Ectodermal cell (in vitro differentiated cells): ENCODE data around the gene NGB.

Experiments
- H3K27ac ChIP-seq: 2 replicates; pipeline ENCODE4 v1.7.0; 2013; ENCODE audit warnings: mild to moderate bottlenecking, low read depth, low read length; ENCODE audit not compliant: insufficient read depth, poor library complexity, severe bottlenecking
- H3K27me3 ChIP-seq: 2 replicates; pipeline ENCODE4 v1.7.0; 2013; ENCODE audit warnings: mild to moderate bottlenecking, low read length; ENCODE audit not compliant: insufficient read depth, control insufficient read depth, poor library complexity, severe bottlenecking
- H3K36me3 ChIP-seq: one replicate; pipeline ENCODE4 v1.7.0; 2013; ENCODE audit warnings: low read length; ENCODE audit not compliant: control insufficient read depth, insufficient read depth
- H3K4me1 ChIP-seq: one replicate; pipeline ENCODE4 v1.7.0; 2013; ENCODE audit warnings: low read length; ENCODE audit not compliant: control insufficient read depth, insufficient read depth
- H3K4me3 ChIP-seq: 2 replicates; pipeline ENCODE4 v1.7.0; 2013; ENCODE audit warnings: low read depth, low read length, control low read depth; ENCODE audit not compliant: insufficient read depth
- H3K9me3 ChIP-seq: 2 replicates; pipeline ENCODE4 v1.7.0; 2013; ENCODE audit warnings: mild to moderate bottlenecking, low read length, moderate library complexity; ENCODE audit not compliant: control insufficient read depth
- WGBS, 2 experiments: methylation state at CpG; one replicate each; pipeline ENCODE4 v1.1.7; 2013; ENCODE audit warnings: missing lambda C conversion rate in 2 of 2; 5-methylcytosine and 5-hydroxymethylcytosine counted together

Gene NGB

GRCh38 chr14:77267937-77268699 is 2.9 kb downstream of the NGB start:
- WGBS, 2 experiments = 94 to 96% methylated on average over 5 of the region's 5 CpGs
- peaks cover 53% of the 10 kb centered on the region for H3K27me3 ChIP-seq
- no peaks in the 10 kb centered on the region for H3K36me3 ChIP-seq

DNA sequence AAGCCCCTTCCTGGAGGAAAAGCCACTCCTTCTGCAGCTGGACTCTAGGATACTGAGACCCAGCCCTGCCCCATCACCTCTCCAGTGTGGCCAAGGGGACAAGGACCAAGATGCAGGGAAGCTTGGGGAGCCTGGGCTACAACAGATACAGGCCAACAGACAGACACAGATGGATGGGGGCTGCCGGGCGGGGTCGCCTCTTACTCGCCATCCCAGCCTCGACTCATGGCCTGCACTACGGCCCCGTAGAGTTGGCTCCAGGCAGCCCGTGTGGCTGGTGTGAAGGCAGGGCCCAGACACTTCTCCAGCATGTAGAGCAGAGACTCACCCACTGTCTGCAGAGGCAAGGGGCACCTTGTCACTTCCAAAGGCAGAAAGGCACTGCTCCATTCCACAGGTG is 4.7 kb downstream of the NGB start:
- no peaks in the 10 kb centered on the region for H3K9me3 ChIP-seq
- no peaks in the 10 kb centered on the region for H3K36me3 ChIP-seq
- no peak overlapping the region for H3K27ac ChIP-seq
- WGBS, 2 experiments = 94 to 95% methylated on average over 8 of the region's 8 CpGs
- H3K27me3 ChIP-seq = peaks cover 38% of the 10 kb centered on the region
- H3K4me3 ChIP-seq = no peak overlapping the region
- H3K4me1 ChIP-seq = peaks cover 6% of the 10 kb centered on the region

More at GRCh38 chr14:77267937-77268699, 2.9 kb downstream of the NGB start:
- Histone ChIP-seq H3K27ac (no peak overlapping the region), H3K4me3 (no peak overlapping the region), H3K4me1 (peaks cover 6% of the 10 kb centered on the region), H3K9me3 (no peaks in the 10 kb centered on the region)

DNA sequence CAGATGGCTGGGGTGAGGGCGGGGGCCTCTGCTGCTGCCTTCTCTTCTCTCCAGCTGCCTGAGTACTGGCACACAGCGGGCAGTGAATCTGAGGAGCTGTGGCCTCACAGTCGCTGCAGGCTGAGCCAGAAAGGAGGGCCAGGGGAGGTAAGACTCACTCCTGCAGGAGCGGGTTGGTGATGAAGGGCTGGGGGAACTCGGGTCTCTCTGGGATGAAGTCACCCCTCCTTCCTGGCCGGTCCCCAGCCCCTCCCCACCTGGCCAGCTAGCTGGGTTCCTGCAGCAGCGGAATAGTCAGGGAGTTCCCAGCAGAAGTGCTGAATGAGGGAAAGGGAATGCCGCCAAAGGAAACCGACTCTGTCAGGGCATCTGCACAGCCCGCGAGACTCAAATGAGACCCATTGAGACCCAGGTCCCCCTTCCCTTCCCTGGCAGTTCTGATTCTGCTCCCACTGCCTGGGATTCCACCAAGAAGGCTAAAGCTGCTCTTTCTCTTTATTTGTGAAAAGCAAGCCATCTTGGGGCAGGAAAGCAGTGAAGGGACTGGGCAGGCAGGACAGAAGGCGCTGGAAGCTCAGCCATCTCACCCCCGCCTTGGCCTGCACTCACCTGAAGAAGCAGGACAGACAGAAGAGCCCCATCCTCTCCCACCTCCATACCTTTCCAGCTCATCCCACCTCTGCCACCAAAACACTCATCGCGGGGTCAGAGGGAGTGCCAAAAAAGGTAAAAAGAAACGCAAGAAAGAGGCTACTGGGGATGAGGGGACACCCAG is 5.3 kb downstream of the NGB start:
- no peak overlapping the region for H3K27ac ChIP-seq
- H3K9me3 ChIP-seq = no peaks in the 10 kb centered on the region
- H3K4me3 ChIP-seq = no peak overlapping the region
- no peaks in the 10 kb centered on the region for H3K36me3 ChIP-seq
- peaks cover 32% of the 10 kb centered on the region for H3K27me3 ChIP-seq
- peaks cover 6% of the 10 kb centered on the region for H3K4me1 ChIP-seq
- 84 to 88% methylated on average over 16 of the region's 16 CpGs for WGBS, 2 experiments

DNA sequence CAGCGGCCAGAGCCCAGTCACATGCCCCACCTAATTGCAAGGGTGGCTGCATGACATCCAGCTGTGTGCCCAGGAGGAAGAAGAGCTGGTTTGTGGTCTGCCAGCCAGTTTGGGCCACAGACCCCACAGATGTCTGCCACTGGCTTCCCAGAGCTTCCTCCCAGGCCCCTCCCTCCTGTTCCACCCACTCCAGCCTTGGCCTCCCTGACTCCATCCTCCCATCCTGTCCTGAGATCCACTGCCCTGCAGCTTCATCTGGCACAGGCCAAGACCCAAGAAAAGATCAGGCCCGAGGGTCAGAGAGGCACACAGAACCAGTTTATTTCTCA is 5.9 kb downstream of the NGB start:
- Histone ChIP-seq H3K9me3 (no peaks in the 10 kb centered on the region), H3K27ac (no peak overlapping the region), H3K27me3 (peaks cover 26% of the 10 kb centered on the region), H3K4me3 (no peak overlapping the region), H3K4me1 (peaks cover under 1% of the 10 kb centered on the region), H3K36me3 (no peaks in the 10 kb centered on the region)
- WGBS, 2 experiments = 91 to 98% methylated on average over 2 of the region's 2 CpGs

DNA sequence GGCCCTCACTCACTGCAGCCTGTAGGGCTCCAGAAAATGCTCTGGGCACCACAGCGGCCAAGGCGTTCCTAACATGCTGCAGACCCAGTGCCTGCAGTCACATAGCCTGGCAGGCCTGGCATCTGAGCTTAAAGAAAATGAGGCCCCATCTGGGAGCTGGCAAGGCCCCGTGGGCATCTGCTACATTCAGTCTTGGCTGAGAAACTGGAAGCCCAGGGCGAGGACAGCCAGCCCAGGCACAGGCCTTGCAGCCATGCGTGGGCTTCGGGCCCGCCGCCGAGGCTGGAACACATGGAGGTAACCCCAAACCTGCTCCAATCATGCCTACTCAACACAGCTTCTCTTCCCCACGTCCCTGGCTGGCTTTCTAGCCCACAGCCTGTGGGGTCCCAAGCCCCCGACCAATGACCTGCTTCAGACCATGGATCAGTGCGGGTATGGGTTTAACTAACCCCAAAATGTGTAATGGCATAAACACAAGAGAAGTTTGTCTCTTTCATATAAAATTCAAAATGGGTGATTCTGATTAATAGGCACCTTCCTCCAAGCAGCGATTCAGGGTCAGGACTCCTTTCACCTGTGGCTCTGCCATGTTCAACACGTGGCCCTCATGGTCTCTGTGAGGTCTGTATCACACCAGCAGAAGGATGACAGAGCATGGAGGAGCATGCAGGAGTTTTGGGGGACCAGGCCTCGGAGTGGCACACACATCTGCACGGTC is 6.4 kb downstream of the NGB start:
- H3K4me3 ChIP-seq = no peak overlapping the region
- H3K27ac ChIP-seq = no peak overlapping the region
- no peaks in the 10 kb centered on the region for H3K36me3 ChIP-seq
- H3K9me3 ChIP-seq = no peaks in the 10 kb centered on the region
- H3K4me1 ChIP-seq = no peaks in the 10 kb centered on the region
- peaks cover 21% of the 10 kb centered on the region for H3K27me3 ChIP-seq
- 91 to 93% methylated on average over 16 of the region's 16 CpGs for WGBS, 2 experiments

GRCh38 chr14:77260631-77261030 is 10.4 kb downstream of the NGB start:
- 88% methylated on average over 10 of the region's 10 CpGs for WGBS, 2 experiments
- Histone ChIP-seq H3K4me3 (no peak overlapping the region), H3K27ac (no peak overlapping the region), H3K9me3 (no peaks in the 10 kb centered on the region), H3K4me1 (no peaks in the 10 kb centered on the region), H3K27me3 (no peaks in the 10 kb centered on the region), H3K36me3 (no peaks in the 10 kb centered on the region)

- Histone ChIP-seq H3K27me3 (no peaks in the 10 kb centered on the region), H3K4me3 (no peak overlapping the region), H3K4me1 (no peaks in the 10 kb centered on the region), H3K9me3 (no peaks in the 10 kb centered on the region), H3K27ac (no peak overlapping the region), H3K36me3 (no peaks in the 10 kb centered on the region)
- 90 to 94% methylated on average over 11 of the region's 11 CpGs for WGBS, 2 experiments
Measured at GRCh38 chr14:77260199-77260598, 10.8 kb downstream of the NGB start.

DNA sequence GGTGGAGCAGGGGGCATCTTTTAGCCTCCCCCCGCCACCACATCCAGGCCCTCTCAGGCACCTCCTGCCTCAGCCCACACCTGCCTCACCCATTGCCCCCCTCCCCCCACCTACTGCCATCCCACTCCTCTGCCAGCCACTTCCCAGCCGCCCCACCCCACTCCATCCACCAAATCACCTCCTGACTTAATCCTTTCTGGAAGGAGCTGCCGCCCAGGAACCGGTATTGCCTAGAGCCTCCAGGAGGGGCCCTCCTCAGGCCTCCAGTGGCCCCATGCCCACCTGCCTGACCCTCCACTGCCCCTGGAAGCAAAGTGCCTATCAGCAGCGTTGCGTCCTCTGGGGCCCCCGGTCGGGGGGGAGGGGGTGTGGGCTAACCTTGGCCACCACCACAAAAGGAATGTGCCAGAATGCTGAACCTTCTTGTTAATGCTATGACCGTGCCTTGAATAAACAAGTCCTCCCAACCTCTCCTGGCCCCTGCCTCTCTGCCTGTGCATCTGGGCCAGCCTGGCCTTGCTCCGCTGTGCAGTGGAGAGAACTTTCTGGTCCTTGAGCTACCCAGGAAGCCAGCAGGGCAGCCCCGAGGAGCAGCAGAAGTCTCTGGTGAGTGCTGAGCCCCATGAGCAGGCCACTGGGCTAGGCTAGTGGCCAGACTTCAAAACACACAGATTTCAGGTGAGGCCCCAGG is 11.8 kb downstream of the NGB start:
- 82 to 86% methylated on average over 11 of the region's 11 CpGs for whole genome bisulfite sequencing, 2 experiments
- H3K4me3 ChIP-seq = no peak overlapping the region
- no peaks in the 10 kb centered on the region for H3K4me1 ChIP-seq

DNA sequence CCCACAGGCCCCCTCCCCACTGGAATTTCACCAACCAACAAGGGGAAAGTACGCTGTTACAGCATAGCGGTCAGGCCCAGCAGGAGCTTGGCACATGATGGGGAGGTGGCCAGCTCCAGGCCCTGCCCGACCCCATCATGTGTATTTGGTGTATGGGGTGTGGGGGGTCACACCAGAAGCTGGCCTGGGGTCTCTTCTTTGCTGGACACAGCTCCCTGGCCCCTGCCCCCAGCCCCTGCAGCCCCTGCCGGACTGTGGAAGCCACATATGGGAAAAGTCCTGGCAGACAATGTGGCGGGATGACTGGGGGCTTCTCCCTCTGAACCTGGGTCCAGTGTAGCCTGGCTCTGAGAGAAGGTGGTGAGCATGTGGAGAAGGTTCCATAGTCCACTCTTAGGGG is 12.4 kb downstream of the NGB start:
- Histone ChIP-seq H3K4me1 (no peaks in the 10 kb centered on the region), H3K9me3 (no peaks in the 10 kb centered on the region), H3K36me3 (no peaks in the 10 kb centered on the region), H3K27ac (no peak overlapping the region), H3K4me3 (no peak overlapping the region), H3K27me3 (no peaks in the 10 kb centered on the region)
- 86 to 95% methylated on average over 5 of the region's 5 CpGs for WGBS, 2 experiments

More for the DNA sequence above, 11.8 kb downstream of the NGB start:
- no peak overlapping the region for H3K27ac ChIP-seq
- H3K36me3 ChIP-seq = no peaks in the 10 kb centered on the region
- H3K27me3 ChIP-seq = no peaks in the 10 kb centered on the region
- no peaks in the 10 kb centered on the region for H3K9me3 ChIP-seq

- H3K4me1 ChIP-seq = no peaks in the 10 kb centered on the region
- H3K36me3 ChIP-seq = no peaks in the 10 kb centered on the region
- H3K27me3 ChIP-seq = no peaks in the 10 kb centered on the region
- 95 to 98% methylated on average over 10 of the region's 10 CpGs for WGBS, 2 experiments
- no peaks in the 10 kb centered on the region for H3K9me3 ChIP-seq
- no peak overlapping the region for H3K4me3 ChIP-seq
- no peak overlapping the region for H3K27ac ChIP-seq
Measured at GRCh38 chr14:77257700-77258099, 13.3 kb downstream of the NGB start.
